BE2C (cell line): Measurements from ENCODE around the gene AGRP.

Experiments
- DNase-seq: peaks from one replicate; pipeline ENCODE4 v3.0.0-alpha.2; 2020
- H3K27me3 ChIP-seq: fragments of 250-450 bp; sonication (Bioruptor Pico); 2 replicates; pipeline ENCODE4 v1.5.1; 2020; ENCODE audit warnings: mild to moderate bottlenecking
- H3K36me3 ChIP-seq: fragments of 250-450 bp; sonication (Bioruptor Pico); 2 replicates; pipeline ENCODE4 v1.5.1; 2020; ENCODE audit warnings: mild to moderate bottlenecking
- H3K4me1 ChIP-seq: fragments of 250-450 bp; sonication (Bioruptor Pico); 2 replicates; pipeline ENCODE4 v1.5.1; 2020
- H3K4me3 ChIP-seq: 2 replicates; pipeline ENCODE4 v1.5.1; 2011; ENCODE audit warnings: low read depth, low read length
- H3K9me3 ChIP-seq: fragments of 250-450 bp; sonication (Bioruptor Pico); 2 replicates; pipeline ENCODE4 v1.5.1; 2020
- CTCF ChIP-seq: IDR thresholded peaks from 2 replicates; pipeline ENCODE4 v1.5.1; 2012; ENCODE audit warnings: mild to moderate bottlenecking, low read depth, low read length

The AGRP gene

GRCh38 chr16:67445913-67446907 lies 37.1 kb downstream of the AGRP start:
- H3K9me3 ChIP-seq, result no peaks in the 10 kb centered on the region
- H3K36me3 ChIP-seq, result peaks cover 8% of the 10 kb centered on the region; the same call in 1 of the 2 replicates
- TF ChIP-seq CTCF, result no peak
- no peaks in the 10 kb centered on the region for H3K27me3 ChIP-seq
- peaks cover 14% of the 10 kb centered on the region for H3K4me1 ChIP-seq
- H3K4me3 ChIP-seq, result no peak overlapping the region
- no peak for DNase-seq

- peaks cover 17% of the 10 kb centered on the region for H3K4me1 ChIP-seq
- H3K9me3 ChIP-seq, result no peaks in the 10 kb centered on the region
- TF ChIP-seq CTCF, result no peak
- peaks cover 8% of the 10 kb centered on the region; the same call in 1 of the 2 replicates for H3K36me3 ChIP-seq
- DNase-seq, result no peak
- no peak overlapping the region for H3K4me3 ChIP-seq
- no peaks in the 10 kb centered on the region for H3K27me3 ChIP-seq
Measured at GRCh38 chr16:67445441-67445912, 37.9 kb downstream of the AGRP start.

- TF ChIP-seq CTCF, result no peak
- no peak for DNase-seq
Measured at GRCh38 chr16:67445126-67445426, 38.3 kb downstream of the AGRP start.

GRCh38 chr16:67444259-67445125 lies 38.9 kb downstream of the AGRP start:
- no peaks in the 10 kb centered on the region for H3K27me3 ChIP-seq
- no peaks in the 10 kb centered on the region for H3K9me3 ChIP-seq
- TF ChIP-seq CTCF, result no peak; the same call in 1 of the 2 replicates
- peaks cover 8% of the 10 kb centered on the region; the same call in 1 of the 2 replicates for H3K36me3 ChIP-seq
- H3K4me3 ChIP-seq, result no peak overlapping the region
- DNase-seq, result no peak
- peaks cover 17% of the 10 kb centered on the region for H3K4me1 ChIP-seq

More at GRCh38 chr16:67445126-67445426, 38.3 kb downstream of the AGRP start:
- no peaks in the 10 kb centered on the region for H3K27me3 ChIP-seq
- H3K4me1 ChIP-seq, result peaks cover 17% of the 10 kb centered on the region
- peaks cover 8% of the 10 kb centered on the region; the same call in 1 of the 2 replicates for H3K36me3 ChIP-seq
- no peaks in the 10 kb centered on the region for H3K9me3 ChIP-seq
- H3K4me3 ChIP-seq, result no peak overlapping the region

- no peak for TF ChIP-seq CTCF
- DNase-seq, result no peak
- Histone ChIP-seq H3K4me1 (peaks cover 17% of the 10 kb centered on the region), H3K36me3 (peaks cover 10% of the 10 kb centered on the region; the same call in 1 of the 2 replicates), H3K9me3 (no peaks in the 10 kb centered on the region), H3K4me3 (no peak overlapping the region), H3K27me3 (no peaks in the 10 kb centered on the region)
Measured at GRCh38 chr16:67443265-67443664, 40.1 kb downstream of the AGRP start.
